ENCODE data around the gene BMP8B.

- TF ChIP-seq EZH2 (IDR thresholded peaks at IDR 0.05; ENCODE audit: insufficient read depth, poor library complexity, severe bottlenecking) (no peak), EZH2phosphoT487 (IDR thresholded peaks at IDR 0.05; ENCODE audit: insufficient read depth, low read depth) (no peak)
Observed at GRCh38 chr1:39781349-39781715, 7.3 kb downstream of the BMP8B start.

Measured in GM23248 (cell line).